Endothelial cell of umbilical vein (primary cell): ENCODE results near the gene ABCA1. TPM values are rescaled to one million over a fixed set of nuclear protein-coding genes. Genes with fewer than 3 reads are reported as not detected.
A peak's percentile ranks its signal among the peaks of the same experiment; 100 is the strongest.

Source experiments
- BruUV-seq: library from RNA; stranded (reverse); fragments of 400-500 nt; replicated peaks from 2 replicates; lab custom pipeline; 2021; lab: Mats Ljungman, UMichigan
- CTCF ChIA-PET: fragments of 300-600, 350-600 bp; sonication (Branson Sonifier 250); formaldehyde crosslinking; loops from one replicate; lab custom pipeline; 2021; ENCODE audit warnings: antibody characterized with exemption, inconsistent platforms; lab: Charles Lee
- POLR2A ChIA-PET: fragments of 300-600, 350-600 bp; sonication (Branson Sonifier 250); formaldehyde crosslinking; loops from one replicate; lab custom pipeline; 2021; ENCODE audit warnings: antibody characterized with exemption, inconsistent platforms; lab: Charles Lee
- DNase-seq: peaks from one replicate; pipeline ENCODE4 v3.0.0-alpha.2; 2011; ENCODE audit warnings: low read depth, low spot score
- FAIRE-seq: peaks from 2 replicates; lab custom pipeline; 2011; peaks lifted over from hg19 to GRCh38; lab: Jason Lieb, UNC
- H2AFZ ChIP-seq: 2 replicates; pipeline ENCODE4 v1.6.0; 2012; ENCODE audit warnings: low read depth, low read length, control low read depth, inconsistent platforms
- H3K27ac ChIP-seq: 2 replicates; pipeline ENCODE4 v1.5.1; 2011; ENCODE audit warnings: low read depth, mild to moderate bottlenecking, control low read depth, low read length, moderate library complexity; ENCODE audit not compliant: insufficient read depth
- H3K27me3 ChIP-seq, 2 experiments: 2 replicates each; pipeline versions ENCODE4 v1.6.0 to v1.6.1; 2011; ENCODE audit warnings: low read length in 2 of 2, mixed read lengths in 1 of 2; ENCODE audit not compliant: control insufficient read depth in 2 of 2, insufficient read depth in 2 of 2
- H3K36me3 ChIP-seq, 2 experiments: 2 replicates in 1 of 2; 3 replicates in 1 of 2; pipeline ENCODE4 v1.5.1; 2011; ENCODE audit warnings: low read length in 2 of 2, mild to moderate bottlenecking in 1 of 2, moderate library complexity in 1 of 2; ENCODE audit not compliant: control insufficient read depth in 2 of 2, insufficient read depth in 2 of 2; ENCODE audit errors: extremely low read depth in 1 of 2
- H3K4me1 ChIP-seq: 3 replicates; pipeline ENCODE4 v1.5.1; 2011; ENCODE audit warnings: mild to moderate bottlenecking, low read length; ENCODE audit not compliant: control insufficient read depth, insufficient read depth; ENCODE audit errors: extremely low read depth
- H3K4me2 ChIP-seq: 2 replicates; pipeline ENCODE4 v1.6.1; 2011; ENCODE audit warnings: low read length, control low read depth, mixed read lengths; ENCODE audit not compliant: insufficient read depth
- H3K4me3 ChIP-seq, 3 experiments: fragments of 200-600 bp in 1 of 3; sonication (generic), shearing (Covaris generic) in 1 of 3; replicated peaks in 1 of 3; 2 replicates each; pipeline ENCODE4 v1.5.1; 2011 to 2016; ENCODE audit warnings: control low read depth in 3 of 3, low read length in 3 of 3, mild to moderate bottlenecking in 2 of 3, inconsistent platforms in 1 of 3, low read depth in 1 of 3, moderate library complexity in 1 of 3; ENCODE audit not compliant: insufficient read depth in 1 of 3
- H3K79me2 ChIP-seq: 2 replicates; pipeline ENCODE4 v1.6.0; 2012; ENCODE audit warnings: low read length, inconsistent platforms; ENCODE audit not compliant: control insufficient read depth, insufficient read depth
- H3K9ac ChIP-seq: replicated peaks from 2 replicates; pipeline ENCODE3; 2011; ENCODE audit warnings: low read length, control low read depth; ENCODE audit not compliant: insufficient read depth; ENCODE audit errors: extremely low read depth
- H3K9me1 ChIP-seq: replicated peaks from 3 replicates; pipeline ENCODE4 v1.6.0; 2011; ENCODE audit warnings: mild to moderate bottlenecking, low read length; ENCODE audit not compliant: control insufficient read depth, insufficient read depth; ENCODE audit errors: extremely low read depth
- H3K9me3 ChIP-seq: replicated peaks from 2 replicates; pipeline ENCODE4 v1.5.1; 2012; ENCODE audit warnings: low read length, inconsistent platforms; ENCODE audit not compliant: control insufficient read depth, insufficient read depth
- H4K20me1 ChIP-seq: replicated peaks from 2 replicates; pipeline ENCODE3; 2011; ENCODE audit warnings: mild to moderate bottlenecking, low read length; ENCODE audit not compliant: control insufficient read depth, insufficient read depth; ENCODE audit errors: extremely low read depth
- EZH2 ChIP-seq: IDR thresholded peaks from 2 replicates; pipeline ENCODE4 v1.6.1; 2012; ENCODE audit warnings: borderline replicate concordance, low read depth, mild to moderate bottlenecking, moderate library complexity, low read length, inconsistent platforms; ENCODE audit not compliant: severe bottlenecking
- FOS ChIP-seq: IDR thresholded peaks from 2 replicates; pipeline ENCODE4 v1.6.1; 2011; ENCODE audit warnings: mild to moderate bottlenecking, low read length, moderate library complexity, borderline replicate concordance; ENCODE audit not compliant: insufficient read depth
- GATA2 ChIP-seq: IDR thresholded peaks from 2 replicates; pipeline ENCODE4 v1.7.0; 2011; ENCODE audit warnings: low read depth, mild to moderate bottlenecking, moderate library complexity, mixed read lengths, low read length; ENCODE audit not compliant: insufficient read length, insufficient read depth
- JUN ChIP-seq: IDR thresholded peaks from 2 replicates; pipeline ENCODE4 v1.6.1; 2011; ENCODE audit warnings: borderline replicate concordance, low read depth; ENCODE audit not compliant: insufficient read length, insufficient read depth
- MYC ChIP-seq: IDR thresholded peaks from one replicate; pipeline ENCODE4 v1.6.1; 2011; ENCODE audit warnings: mild to moderate bottlenecking, low read depth, low read length
- POLR2A ChIP-seq: IDR thresholded peaks from 2 replicates; pipeline ENCODE4 v1.6.1; 2012; ENCODE audit warnings: low read depth, mild to moderate bottlenecking, control low read depth, low read length
- POLR2AphosphoS5 ChIP-seq: IDR thresholded peaks from 2 replicates; pipeline ENCODE4 v1.6.1; 2012; ENCODE audit warnings: low read depth, mild to moderate bottlenecking, control low read depth, low read length, moderate library complexity; ENCODE audit not compliant: insufficient read depth
- dilution Hi-C: fragments of 300-500 bp; cut with MboI; formaldehyde crosslinking; loops from one replicate; pipeline ENCODE4 v1.15.0; 2019; ENCODE audit warnings: low sequenced_read_pairs; ENCODE audit not compliant: extremely low pct_ligation_motif_present
- intact Hi-C: fragments of 100-400 bp; cut with micrococcal nuclease; formaldehyde crosslinking; loops from one replicate; pipeline ENCODE4 v1.10.0; 2022
- polyA plus RNA-seq, 4 experiments: library from polyadenylated mRNA; depleted of rRNA in 3 of 4; stranded (reverse) in 3 of 4; unstranded in 1 of 4; fragments of >200 nt; gene quantifications; 2 replicates each; pipeline versions ENCODE4 v1.2.1 to v1.2.3, GENCODE V29; 2011 to 2012; ENCODE audit warnings: missing spikeins in 1 of 4
- total RNA-seq: library from RNA; stranded (reverse); gene quantifications from 2 replicates; pipeline ENCODE4 v1.2.3, GENCODE V29; 2021
- TF ChIP-seq, protein P1 (sequence below): IDR thresholded peaks from 2 replicates; pipeline ENCODE4 v1.6.1; 2011; ENCODE audit not compliant: insufficient read depth, insufficient read length
- TF ChIP-seq, protein P2 (sequence below), 2 donors: IDR thresholded peaks; 1 replicate in 1 of 2; 2 replicates in 1 of 2; pipeline ENCODE4 v1.5.1; 2011; ENCODE audit warnings: low read length in 2 of 2, mild to moderate bottlenecking in 2 of 2, moderate library complexity in 2 of 2, control low read depth in 1 of 2, inconsistent platforms in 1 of 2, low read depth in 1 of 2; ENCODE audit not compliant: insufficient read depth in 1 of 2; ENCODE audit errors: extremely low read depth in 1 of 2

Gene ABCA1
- total and polyA plus RNA-seq, 2 donors (not counting 3 experiments of a cell fraction or from before 2014, with no cell fraction given): 2.4 to 9.8 TPM

DNA sequence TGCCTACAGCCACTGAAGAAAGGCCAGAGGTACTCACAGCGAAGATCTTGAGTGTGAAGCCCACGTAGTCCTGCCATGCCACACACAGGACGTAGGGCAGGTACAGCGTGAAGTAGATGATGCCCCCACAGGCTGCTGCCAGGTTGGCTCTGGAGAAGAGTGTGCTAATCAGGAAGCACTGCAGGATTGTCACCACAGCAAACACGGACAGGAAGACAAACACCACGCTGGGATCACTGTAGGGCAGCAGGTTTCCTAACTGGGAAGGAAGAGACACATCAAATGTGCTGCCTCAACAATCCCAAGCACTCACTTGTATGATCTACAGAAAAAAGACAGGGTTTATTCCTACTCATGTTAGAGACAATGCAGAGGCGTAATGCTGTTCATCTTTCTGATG is 101.0 kb downstream of the ABCA1 start:
- H3K27me3 ChIP-seq: no peaks in the 10 kb centered on the region
- DNase-seq (no peak), FAIRE-seq (peak; percentile 52)
- no peak overlapping the region for H3K4me2 ChIP-seq
- CTCF ChIA-PET: no interaction called here
- intact Hi-C loops (no loop called here), dilution Hi-C loops (no loop called here)
- H3K79me2 ChIP-seq: no peaks in the 10 kb centered on the region
- TF ChIP-seq, protein P1, sequence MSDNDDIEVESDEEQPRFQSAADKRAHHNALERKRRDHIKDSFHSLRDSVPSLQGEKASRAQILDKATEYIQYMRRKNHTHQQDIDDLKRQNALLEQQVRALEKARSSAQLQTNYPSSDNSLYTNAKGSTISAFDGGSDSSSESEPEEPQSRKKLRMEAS: no peak
- TF ChIP-seq POLR2A: no peak
- H3K4me3 ChIP-seq: no peak overlapping the region
- no TSS peak for BruUV-seq
- no peak overlapping the region for H3K27ac ChIP-seq
- no peaks in the 10 kb centered on the region for H4K20me1 ChIP-seq
- H3K9me1 ChIP-seq: no peaks in the 10 kb centered on the region
- H2AFZ ChIP-seq: no peak overlapping the region
- peaks cover 40% of the 10 kb centered on the region for H3K4me1 ChIP-seq
- POLR2A ChIA-PET: no interaction called here
- H3K9ac ChIP-seq: no peak overlapping the region
- H3K36me3 ChIP-seq: no peaks in the 10 kb centered on the region
- H3K9me3 ChIP-seq: no peaks in the 10 kb centered on the region

DNA sequence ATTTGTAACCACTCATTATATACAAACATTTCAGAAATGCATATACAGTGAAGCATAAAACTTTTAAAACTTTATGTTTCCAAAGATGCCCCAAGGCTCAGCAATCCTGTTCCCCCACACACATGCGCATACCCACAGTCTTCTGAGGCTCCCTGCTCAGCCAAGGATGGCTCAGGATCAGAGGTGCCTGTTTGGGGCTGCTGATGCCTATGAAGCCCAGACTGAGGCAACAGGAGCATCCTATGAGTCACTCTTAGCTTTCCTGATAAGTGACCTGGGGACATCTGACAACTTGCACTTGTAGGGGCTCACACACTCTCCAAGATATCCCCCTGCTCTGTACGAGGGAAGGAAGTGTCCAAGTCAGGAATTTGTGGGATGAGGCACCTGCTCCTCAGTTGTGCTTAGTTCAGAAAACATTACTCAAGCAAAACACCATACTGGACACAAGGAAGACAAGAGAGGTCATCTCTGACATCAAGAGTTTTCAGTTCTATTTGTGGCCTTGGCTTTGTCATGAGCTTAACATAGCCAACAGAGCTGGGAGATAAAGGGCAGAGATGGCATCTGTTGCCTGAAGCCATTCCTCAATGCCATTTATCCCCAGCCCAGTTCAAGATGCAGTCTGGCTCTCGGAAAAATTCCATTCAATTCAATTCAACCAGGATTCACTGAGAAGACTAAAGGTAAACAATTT is 101.7 kb downstream of the ABCA1 start:
- TF ChIP-seq, protein P2, sequence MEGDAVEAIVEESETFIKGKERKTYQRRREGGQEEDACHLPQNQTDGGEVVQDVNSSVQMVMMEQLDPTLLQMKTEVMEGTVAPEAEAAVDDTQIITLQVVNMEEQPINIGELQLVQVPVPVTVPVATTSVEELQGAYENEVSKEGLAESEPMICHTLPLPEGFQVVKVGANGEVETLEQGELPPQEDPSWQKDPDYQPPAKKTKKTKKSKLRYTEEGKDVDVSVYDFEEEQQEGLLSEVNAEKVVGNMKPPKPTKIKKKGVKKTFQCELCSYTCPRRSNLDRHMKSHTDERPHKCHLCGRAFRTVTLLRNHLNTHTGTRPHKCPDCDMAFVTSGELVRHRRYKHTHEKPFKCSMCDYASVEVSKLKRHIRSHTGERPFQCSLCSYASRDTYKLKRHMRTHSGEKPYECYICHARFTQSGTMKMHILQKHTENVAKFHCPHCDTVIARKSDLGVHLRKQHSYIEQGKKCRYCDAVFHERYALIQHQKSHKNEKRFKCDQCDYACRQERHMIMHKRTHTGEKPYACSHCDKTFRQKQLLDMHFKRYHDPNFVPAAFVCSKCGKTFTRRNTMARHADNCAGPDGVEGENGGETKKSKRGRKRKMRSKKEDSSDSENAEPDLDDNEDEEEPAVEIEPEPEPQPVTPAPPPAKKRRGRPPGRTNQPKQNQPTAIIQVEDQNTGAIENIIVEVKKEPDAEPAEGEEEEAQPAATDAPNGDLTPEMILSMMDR (IDR thresholded peaks at IDR 0.05; ENCODE audit: extremely low read depth in 1 of 2, insufficient read depth in 1 of 2, low read depth in 1 of 2, low read length in 2 of 2): no peak
- TF ChIP-seq JUN (no peak), EZH2 (no peak), MYC (no peak), GATA2 (no peak), FOS (no peak), POLR2AphosphoS5 (no peak), POLR2A (no peak)
- TF ChIP-seq, protein P1: no peak
- no peaks in the 10 kb centered on the region for H4K20me1 ChIP-seq
- H2AFZ ChIP-seq: no peak overlapping the region
- H3K9me3 ChIP-seq: no peaks in the 10 kb centered on the region
- ChIA-PET POLR2A (no interaction called here), CTCF (no interaction called here)
- H3K36me3 ChIP-seq: no peaks in the 10 kb centered on the region
- H3K79me2 ChIP-seq: no peaks in the 10 kb centered on the region
- no peaks in the 10 kb centered on the region for H3K27me3 ChIP-seq
- no peak overlapping the region for H3K4me2 ChIP-seq
- no peak overlapping the region for H3K4me3 ChIP-seq
- intact Hi-C loops (no loop called here), dilution Hi-C loops (no loop called here)
- H3K9me1 ChIP-seq: no peaks in the 10 kb centered on the region
- H3K9ac ChIP-seq: no peak overlapping the region
- FAIRE-seq: peak; percentile 63
- H3K4me1 ChIP-seq: peaks cover 34% of the 10 kb centered on the region
- BruUV-seq: no TSS peak
- no peak overlapping the region for H3K27ac ChIP-seq
- no peak for DNase-seq
